ENCODE results near the gene KIAA1217. TPM values are rescaled to one million over a fixed set of nuclear protein-coding genes. Genes with fewer than 3 reads are reported as not detected.

The KIAA1217 gene
- total RNA-seq, 4 donors from 2014 or later = 12.7 to 156 (median 34.8) TPM

GRCh38 chr10:24207781-24208611 is 942 bp upstream of the KIAA1217 start:
- DNase-seq (ENCODE audit: low spot score) (no peak), ATAC-seq (ENCODE audit: low FRiP score) (no peak)
- no peak for TF ChIP-seq CTCF (IDR thresholded peaks at IDR 0.05)

GRCh38 chr10:24209432-24209771 is 464 bp downstream of the KIAA1217 start:
- ATAC-seq (ENCODE audit: low FRiP score) = peak; percentile 49
- no peak for TF ChIP-seq CTCF (IDR thresholded peaks at IDR 0.05)
- DNase-seq (ENCODE audit: low spot score) = no peak

GRCh38 chr10:24209946-24210491 is 1.1 kb downstream of the KIAA1217 start:
- DNase-seq (ENCODE audit: low spot score) (no peak), ATAC-seq (ENCODE audit: low FRiP score) (peak; percentile 87)
- TF ChIP-seq CTCF (IDR thresholded peaks at IDR 0.05) = no peak

GRCh38 chr10:24210501-24210900 is 1.6 kb downstream of the KIAA1217 start:
- DNase-seq (ENCODE audit: low spot score) (no peak), ATAC-seq (ENCODE audit: low FRiP score) (no peak)
- no peak for TF ChIP-seq CTCF (IDR thresholded peaks at IDR 0.05)

GRCh38 chr10:24213266-24213665 is 4.3 kb downstream of the KIAA1217 start:
- DNase-seq (ENCODE audit: low spot score) (no peak), ATAC-seq (ENCODE audit: low FRiP score) (no peak)
- no peak for TF ChIP-seq CTCF (IDR thresholded peaks at IDR 0.05)

GRCh38 chr10:24213881-24214280 is 4.9 kb downstream of the KIAA1217 start:
- no peak for TF ChIP-seq CTCF (IDR thresholded peaks at IDR 0.05)
- DNase-seq (ENCODE audit: low spot score) (no peak), ATAC-seq (ENCODE audit: low FRiP score) (no peak)

GRCh38 chr10:24214762-24215161 is 5.8 kb downstream of the KIAA1217 start:
- DNase-seq (ENCODE audit: low spot score) (no peak), ATAC-seq (ENCODE audit: low FRiP score) (no peak)
- no peak for TF ChIP-seq CTCF (IDR thresholded peaks at IDR 0.05)
